GM12801 (cell line): Measurements from ENCODE around the gene FYB1.

Experiments
- TF ChIP-seq, protein P1 (sequence below): IDR thresholded peaks from one replicate; pipeline ENCODE4 v1.5.1; 2011; ENCODE audit warnings: control low read depth; ENCODE audit not compliant: insufficient read length; ENCODE audit errors: extremely low read depth

The FYB1 gene

GRCh38 chr5:39080168-39080567 lies 139.2 kb downstream of the FYB1 start:
- TF ChIP-seq, protein P1, sequence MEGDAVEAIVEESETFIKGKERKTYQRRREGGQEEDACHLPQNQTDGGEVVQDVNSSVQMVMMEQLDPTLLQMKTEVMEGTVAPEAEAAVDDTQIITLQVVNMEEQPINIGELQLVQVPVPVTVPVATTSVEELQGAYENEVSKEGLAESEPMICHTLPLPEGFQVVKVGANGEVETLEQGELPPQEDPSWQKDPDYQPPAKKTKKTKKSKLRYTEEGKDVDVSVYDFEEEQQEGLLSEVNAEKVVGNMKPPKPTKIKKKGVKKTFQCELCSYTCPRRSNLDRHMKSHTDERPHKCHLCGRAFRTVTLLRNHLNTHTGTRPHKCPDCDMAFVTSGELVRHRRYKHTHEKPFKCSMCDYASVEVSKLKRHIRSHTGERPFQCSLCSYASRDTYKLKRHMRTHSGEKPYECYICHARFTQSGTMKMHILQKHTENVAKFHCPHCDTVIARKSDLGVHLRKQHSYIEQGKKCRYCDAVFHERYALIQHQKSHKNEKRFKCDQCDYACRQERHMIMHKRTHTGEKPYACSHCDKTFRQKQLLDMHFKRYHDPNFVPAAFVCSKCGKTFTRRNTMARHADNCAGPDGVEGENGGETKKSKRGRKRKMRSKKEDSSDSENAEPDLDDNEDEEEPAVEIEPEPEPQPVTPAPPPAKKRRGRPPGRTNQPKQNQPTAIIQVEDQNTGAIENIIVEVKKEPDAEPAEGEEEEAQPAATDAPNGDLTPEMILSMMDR: no peak

GRCh38 chr5:39079147-39079546 lies 140.2 kb downstream of the FYB1 start:
- TF ChIP-seq, protein P1: no peak

DNA sequence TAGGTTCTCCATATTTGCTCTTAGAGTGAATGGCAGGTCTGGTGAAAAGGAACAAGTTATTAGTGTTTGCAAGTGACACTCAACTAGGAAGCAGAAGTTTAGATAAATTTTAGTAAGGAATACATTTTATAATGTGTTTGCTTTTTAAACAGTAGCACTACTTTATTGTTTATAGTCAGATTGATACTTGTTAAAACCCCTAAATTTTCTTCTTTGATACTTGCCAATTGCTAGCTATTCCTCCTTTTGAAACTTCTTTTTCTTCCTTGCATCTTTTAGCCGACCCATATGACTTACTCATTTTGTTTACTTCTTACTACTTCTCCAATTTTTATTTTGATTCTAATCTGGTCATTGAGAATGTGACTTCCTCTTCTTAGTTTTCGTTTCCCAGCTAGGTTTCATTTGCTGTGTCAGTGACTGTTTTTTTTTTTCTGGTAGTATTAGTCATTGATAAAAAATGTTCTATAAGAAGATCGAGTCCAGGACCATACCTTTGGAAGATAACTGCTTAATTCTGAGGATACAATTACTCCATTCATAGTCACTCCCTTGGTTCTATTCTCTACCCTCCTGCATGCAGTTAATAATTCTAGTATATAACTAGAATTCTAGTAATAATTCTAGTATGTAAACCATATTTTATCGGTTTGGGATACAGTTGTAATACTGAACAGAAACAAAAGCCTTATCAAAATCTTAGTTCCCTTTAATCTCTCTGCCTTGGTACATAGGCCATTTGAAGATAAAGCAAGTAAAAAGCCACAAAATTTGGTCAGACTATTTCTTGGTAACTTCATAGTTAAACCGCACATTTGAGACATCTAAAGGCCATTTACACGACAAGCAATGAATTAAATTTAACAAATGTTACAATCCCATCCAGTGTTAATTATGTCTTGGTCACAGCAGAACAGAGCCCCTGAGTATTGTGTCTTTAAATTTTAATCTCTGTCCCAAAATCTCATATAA lies 142.3 kb downstream of the FYB1 start:
- TF ChIP-seq, protein P1: no peak

DNA sequence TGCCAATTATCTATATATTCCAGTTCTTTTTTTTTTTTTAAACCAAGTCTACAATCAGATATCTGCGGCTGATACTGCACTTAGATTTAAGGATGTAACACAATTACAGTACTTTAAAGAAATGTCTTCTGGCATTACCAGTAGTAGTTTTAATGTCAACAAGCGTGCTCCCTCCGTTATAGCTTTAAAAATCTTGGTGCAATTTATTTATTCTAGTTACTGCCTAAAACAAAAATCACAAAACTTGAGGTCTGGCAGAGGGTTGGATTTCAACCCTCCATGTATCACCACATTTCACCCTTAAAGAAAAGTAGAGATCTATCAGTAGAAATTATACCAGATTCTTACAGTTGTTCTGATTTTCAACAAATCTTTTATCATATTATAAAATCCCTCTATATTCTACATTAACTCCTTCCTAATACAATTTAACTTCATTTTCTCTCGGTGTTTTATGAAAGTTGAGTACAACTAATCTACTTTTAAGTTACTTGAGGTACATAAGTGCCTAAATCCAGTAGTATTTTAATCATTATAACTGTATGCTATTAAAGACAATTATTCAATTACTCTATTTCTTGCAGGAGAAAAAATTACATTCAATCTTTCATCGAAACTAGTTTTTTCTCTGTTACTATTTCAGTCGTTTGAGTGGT lies 143.1 kb downstream of the FYB1 start:
- TF ChIP-seq, protein P1: no peak

GRCh38 chr5:39074017-39074814 lies 145.1 kb downstream of the FYB1 start, which contains the start of gene RICTOR:
Gene RICTOR, minus strand, starts transcription at chr5:39074399. Its CDS starts 22 bp downstream, at chr5:39074377.
- TF ChIP-seq, protein P1: no peak

GRCh38 chr5:39073767-39074016 lies 145.7 kb downstream of the FYB1 start:
- TF ChIP-seq, protein P1: no peak
